Activated T-helper 1 cell treated with anti-CD3 and anti-CD28 coated beads, Interleukin-12 subunit alpha, Interleukin-12 subunit beta, Interleukin-2, Interleukin-4 antibody, amounts not matched to agents 30 ng/mL and 10 ng/mL and 1 ng/mL, durations not matched to agents 14 hours and 24 hours and 36 hours (primary cell): ENCODE data around the gene WHAMM. TPM values are rescaled to one million over a fixed set of nuclear protein-coding genes. Genes with fewer than 3 reads are reported as not detected.

Experiments used
- DNase-seq: peaks from one replicate; pipeline ENCODE4 v3.0.0; 2021; ENCODE audit warnings: low spot score
- H3K27ac Mint-ChIP-seq: one replicate; pipeline ENCODE4 v1.8.0; 2021; ENCODE audit warnings: mild to moderate bottlenecking, mixed read lengths
- H3K27me3 Mint-ChIP-seq: one replicate; pipeline ENCODE4 v1.8.0; 2022; ENCODE audit warnings: mild to moderate bottlenecking, moderate library complexity, mixed read lengths; ENCODE audit not compliant: insufficient read depth
- H3K36me3 Mint-ChIP-seq: one replicate; pipeline ENCODE4 v1.8.0; 2021; ENCODE audit warnings: low read depth, mixed read lengths
- H3K4me1 Mint-ChIP-seq: one replicate; pipeline ENCODE4 v1.8.0; 2021; ENCODE audit warnings: low read depth, mixed read lengths
- H3K4me3 Mint-ChIP-seq: one replicate; pipeline ENCODE4 v1.8.0; 2021; ENCODE audit warnings: mild to moderate bottlenecking, moderate library complexity, mixed read lengths
- H3K9me3 Mint-ChIP-seq: one replicate; pipeline ENCODE4 v1.8.0; 2021; ENCODE audit warnings: mixed read lengths
- intact Hi-C: fragments of 100-400 bp; cut with micrococcal nuclease; formaldehyde crosslinking; loops from one replicate; pipeline ENCODE4 v1.15.1; 2024
- total RNA-seq: library from RNA; stranded (reverse); gene quantifications from 2 replicates; pipeline ENCODE4 v1.2.3, GENCODE V29; 2022

Gene WHAMM
- total RNA-seq, 1 donor from 2014 or later, result 7.5 TPM

- intact Hi-C loops, result no loop called here
- Mint-ChIP-seq H3K27ac (no peak overlapping the region), H3K36me3 (no peaks in the 10 kb centered on the region), H3K27me3 (peaks cover 19% of the 10 kb centered on the region), H3K4me3 (no peak overlapping the region), H3K4me1 (no peaks in the 10 kb centered on the region), H3K9me3 (no peaks in the 10 kb centered on the region)
- DNase-seq, result no peak
These were observed 20.9 kb upstream of the WHAMM start for GRCh38 chr15:82788496-82788895.

GRCh38 chr15:82789491-82789890, 19.9 kb upstream of the WHAMM start:
- H3K27me3 Mint-ChIP-seq, result peaks cover 21% of the 10 kb centered on the region
- H3K36me3 Mint-ChIP-seq, result no peaks in the 10 kb centered on the region
- H3K9me3 Mint-ChIP-seq, result peaks cover 5% of the 10 kb centered on the region
- H3K27ac Mint-ChIP-seq, result no peak overlapping the region
- H3K4me3 Mint-ChIP-seq, result no peak overlapping the region
- no peaks in the 10 kb centered on the region for H3K4me1 Mint-ChIP-seq
- intact Hi-C loops, result no loop called here
- no peak for DNase-seq

GRCh38 chr15:82790321-82790720, 19.1 kb upstream of the WHAMM start:
- intact Hi-C loops, result no loop called here
- Mint-ChIP-seq H3K4me1 (no peaks in the 10 kb centered on the region), H3K36me3 (no peaks in the 10 kb centered on the region), H3K27me3 (peaks cover 23% of the 10 kb centered on the region), H3K27ac (no peak overlapping the region), H3K9me3 (peaks cover 5% of the 10 kb centered on the region), H3K4me3 (no peak overlapping the region)
- DNase-seq, result no peak

- no peaks in the 10 kb centered on the region for H3K36me3 Mint-ChIP-seq
- no peak overlapping the region for H3K4me3 Mint-ChIP-seq
- no peak for DNase-seq
- H3K4me1 Mint-ChIP-seq, result no peaks in the 10 kb centered on the region
- peaks cover 5% of the 10 kb centered on the region for H3K9me3 Mint-ChIP-seq
- H3K27ac Mint-ChIP-seq, result no peak overlapping the region
- intact Hi-C loops, result no loop called here
- peaks cover 16% of the 10 kb centered on the region for H3K27me3 Mint-ChIP-seq
These were observed 17.4 kb upstream of the WHAMM start for GRCh38 chr15:82792068-82792467.

- peaks cover 20% of the 10 kb centered on the region for H3K27me3 Mint-ChIP-seq
- peaks cover 5% of the 10 kb centered on the region for H3K9me3 Mint-ChIP-seq
- no peaks in the 10 kb centered on the region for H3K4me1 Mint-ChIP-seq
- DNase-seq, result no peak
- no peaks in the 10 kb centered on the region for H3K36me3 Mint-ChIP-seq
- no peak overlapping the region for H3K4me3 Mint-ChIP-seq
- intact Hi-C loops, result no loop called here
- H3K27ac Mint-ChIP-seq, result no peak overlapping the region
These were observed 15.7 kb upstream of the WHAMM start for GRCh38 chr15:82793737-82794136.

GRCh38 chr15:82798104-82798503, 11.3 kb upstream of the WHAMM start:
- Mint-ChIP-seq H3K36me3 (no peaks in the 10 kb centered on the region), H3K27me3 (peaks cover 35% of the 10 kb centered on the region)
- intact Hi-C loops, result no loop called here

GRCh38 chr15:82798531-82799166, 10.8 kb upstream of the WHAMM start:
- no peak overlapping the region for H3K4me3 Mint-ChIP-seq
- DNase-seq, result no peak
- no peak overlapping the region for H3K27ac Mint-ChIP-seq
- H3K9me3 Mint-ChIP-seq, result peaks cover 5% of the 10 kb centered on the region
- H3K4me1 Mint-ChIP-seq, result no peaks in the 10 kb centered on the region
- intact Hi-C loops, result no loop called here
- H3K36me3 Mint-ChIP-seq, result no peaks in the 10 kb centered on the region
- H3K27me3 Mint-ChIP-seq, result peaks cover 35% of the 10 kb centered on the region

More at GRCh38 chr15:82798104-82798503, 11.3 kb upstream of the WHAMM start:
- H3K9me3 Mint-ChIP-seq, result peaks cover 5% of the 10 kb centered on the region
- H3K27ac Mint-ChIP-seq, result no peak overlapping the region
- H3K4me1 Mint-ChIP-seq, result no peaks in the 10 kb centered on the region
- no peak for DNase-seq
- no peak overlapping the region for H3K4me3 Mint-ChIP-seq

GRCh38 chr15:82799183-82799841, 10.1 kb upstream of the WHAMM start:
- intact Hi-C loops, result no loop called here
- peaks cover 2% of the 10 kb centered on the region for H3K9me3 Mint-ChIP-seq
- no peaks in the 10 kb centered on the region for H3K36me3 Mint-ChIP-seq
- H3K27ac Mint-ChIP-seq, result no peak overlapping the region
- no peaks in the 10 kb centered on the region for H3K4me1 Mint-ChIP-seq
- no peak overlapping the region for H3K4me3 Mint-ChIP-seq
- peaks cover 38% of the 10 kb centered on the region for H3K27me3 Mint-ChIP-seq
- no peak for DNase-seq

- no peak for DNase-seq
- H3K27me3 Mint-ChIP-seq, result peaks cover 53% of the 10 kb centered on the region
- H3K27ac Mint-ChIP-seq, result no peak overlapping the region
- intact Hi-C loops, result no loop called here
- H3K4me3 Mint-ChIP-seq, result no peak overlapping the region
- H3K4me1 Mint-ChIP-seq, result no peaks in the 10 kb centered on the region
- no peaks in the 10 kb centered on the region for H3K36me3 Mint-ChIP-seq
- H3K9me3 Mint-ChIP-seq, result no peaks in the 10 kb centered on the region
These were observed 6.9 kb upstream of the WHAMM start for GRCh38 chr15:82802497-82802896.

GRCh38 chr15:82803793-82804574, 5.4 kb upstream of the WHAMM start:
- intact Hi-C loops, result no loop called here
- H3K27me3 Mint-ChIP-seq, result peaks cover 48% of the 10 kb centered on the region
- no peak for DNase-seq
- no peaks in the 10 kb centered on the region for H3K36me3 Mint-ChIP-seq
- H3K4me1 Mint-ChIP-seq, result peaks cover 6% of the 10 kb centered on the region
- no peak overlapping the region for H3K4me3 Mint-ChIP-seq
- H3K27ac Mint-ChIP-seq, result no peak overlapping the region
- no peaks in the 10 kb centered on the region for H3K9me3 Mint-ChIP-seq

GRCh38 chr15:82804575-82804949, 4.9 kb upstream of the WHAMM start:
- H3K27me3 Mint-ChIP-seq, result peaks cover 43% of the 10 kb centered on the region
- H3K4me1 Mint-ChIP-seq, result peaks cover 11% of the 10 kb centered on the region
- intact Hi-C loops, result no loop called here
- no peak overlapping the region for H3K27ac Mint-ChIP-seq
- DNase-seq, result no peak
- no peaks in the 10 kb centered on the region for H3K36me3 Mint-ChIP-seq
- H3K9me3 Mint-ChIP-seq, result no peaks in the 10 kb centered on the region
- no peak overlapping the region for H3K4me3 Mint-ChIP-seq

- Mint-ChIP-seq H3K9me3 (no peaks in the 10 kb centered on the region), H3K27ac (no peak within 1 kb of the TSS), H3K27me3 (peaks cover 37% of the 10 kb centered on the region), H3K4me3 (no peak within 1 kb of the TSS), H3K4me1 (peaks cover 16% of the 10 kb centered on the region), H3K36me3 (no peaks in the 10 kb centered on the region)
- intact Hi-C loops, result no loop called here
- DNase-seq, result no peak
These were observed 3.4 kb upstream of the WHAMM start, which contains the start of gene FSD2 for GRCh38 chr15:82805994-82806406. FSD2 (minus strand) TSS chr15:82806069; CDS start chr15:82787390, 18,679 bp downstream.
